Effector memory CD4-positive, alpha-beta T cell (primary cell): ENCODE measurements around the gene MRPL14.

ENCODE experiments used
- DNase-seq, 3 donors: peaks; one replicate each; pipeline ENCODE4 v3.0.0-alpha.2; 2020
- H3K27ac ChIP-seq: 2 replicates; pipeline ENCODE4 v1.7.0; 2013; ENCODE audit warnings: mild to moderate bottlenecking, low read length, moderate library complexity; ENCODE audit not compliant: insufficient read depth, poor library complexity, severe bottlenecking
- H3K27me3 ChIP-seq: replicated peaks from 2 replicates; pipeline ENCODE4 v1.7.0; 2013; ENCODE audit warnings: mild to moderate bottlenecking, low read length; ENCODE audit not compliant: insufficient read depth, control insufficient read depth, poor library complexity, severe bottlenecking
- H3K36me3 ChIP-seq: 2 replicates; pipeline ENCODE4 v1.7.0; 2013; ENCODE audit warnings: mild to moderate bottlenecking, low read length, moderate library complexity; ENCODE audit not compliant: control insufficient read depth, insufficient read depth
- H3K4me1 ChIP-seq: 2 replicates; pipeline ENCODE4 v1.7.0; 2013; ENCODE audit warnings: low read length, mild to moderate bottlenecking; ENCODE audit not compliant: control insufficient read depth, insufficient read depth, poor library complexity, severe bottlenecking
- H3K4me3 ChIP-seq: 2 replicates; pipeline ENCODE4 v1.7.0; 2013; ENCODE audit warnings: low read length, low read depth, mild to moderate bottlenecking; ENCODE audit not compliant: insufficient read depth, poor library complexity, severe bottlenecking
- H3K9me3 ChIP-seq: 2 replicates; pipeline ENCODE4 v1.7.0; 2013; ENCODE audit warnings: mild to moderate bottlenecking, low read length, moderate library complexity; ENCODE audit not compliant: control insufficient read depth

MRPL14 gene

DNA sequence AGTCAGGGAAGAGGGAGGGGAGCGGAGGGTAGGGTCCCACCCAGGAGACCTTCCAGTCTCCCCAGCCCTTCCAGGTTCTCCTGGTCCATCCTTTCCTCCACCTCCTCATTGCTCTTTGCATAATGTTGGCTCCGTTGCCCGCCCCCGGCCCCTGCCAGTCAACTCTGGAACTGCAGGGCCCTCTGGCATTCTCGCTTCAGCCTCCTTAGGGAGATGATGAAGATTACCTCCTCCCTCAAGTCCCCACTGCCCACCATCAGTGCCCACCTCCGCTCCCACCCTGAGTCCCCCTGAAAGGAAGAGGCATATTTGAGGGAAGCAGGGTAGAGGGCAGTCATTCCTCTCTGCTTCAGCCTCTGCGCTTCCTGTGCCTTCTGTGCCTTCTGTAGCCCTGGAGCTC is 8.6 kb upstream of the MRPL14 start:
- peaks cover 9% of the 10 kb centered on the region for H3K36me3 ChIP-seq
- H3K27ac ChIP-seq, result no peak overlapping the region
- H3K4me3 ChIP-seq, result no peak overlapping the region
- H3K4me1 ChIP-seq, result no peaks in the 10 kb centered on the region
- DNase-seq, result no peak
- no peaks in the 10 kb centered on the region for H3K27me3 ChIP-seq
- H3K9me3 ChIP-seq, result no peaks in the 10 kb centered on the region

DNA sequence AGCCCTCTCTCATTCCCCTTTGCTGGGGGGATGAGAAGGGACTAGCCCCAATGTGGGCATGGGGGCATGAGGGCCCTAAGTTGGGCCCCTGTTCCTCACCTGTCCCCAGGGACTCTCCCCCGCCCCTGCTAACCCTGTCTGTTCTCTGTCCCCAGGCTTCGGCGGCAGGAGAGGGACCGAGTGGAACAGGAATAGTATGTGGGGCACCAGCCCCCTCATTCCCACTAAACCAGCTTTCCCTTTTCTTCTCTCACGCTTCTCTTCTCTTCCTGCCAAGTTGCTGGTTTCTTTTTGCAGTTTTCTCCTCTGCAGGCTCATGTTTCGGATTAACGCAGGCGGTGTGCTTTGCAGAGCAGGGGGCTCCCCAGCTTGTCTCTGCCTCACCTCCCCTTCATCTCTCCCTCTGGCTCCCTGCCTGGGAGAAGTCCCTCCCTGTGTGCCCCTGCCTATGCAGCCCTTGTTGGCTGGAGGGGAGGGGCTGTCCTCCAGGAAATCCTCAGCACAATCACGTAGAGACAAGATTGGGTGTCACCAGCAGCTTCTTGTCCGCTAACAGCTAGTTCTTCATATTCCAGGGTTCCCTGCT is 8.0 kb upstream of the MRPL14 start:
- Histone ChIP-seq H3K27ac (no peak overlapping the region), H3K27me3 (no peaks in the 10 kb centered on the region), H3K4me3 (no peak overlapping the region), H3K36me3 (peaks cover 4% of the 10 kb centered on the region), H3K9me3 (no peaks in the 10 kb centered on the region), H3K4me1 (no peaks in the 10 kb centered on the region)
- no peak for DNase-seq

DNA sequence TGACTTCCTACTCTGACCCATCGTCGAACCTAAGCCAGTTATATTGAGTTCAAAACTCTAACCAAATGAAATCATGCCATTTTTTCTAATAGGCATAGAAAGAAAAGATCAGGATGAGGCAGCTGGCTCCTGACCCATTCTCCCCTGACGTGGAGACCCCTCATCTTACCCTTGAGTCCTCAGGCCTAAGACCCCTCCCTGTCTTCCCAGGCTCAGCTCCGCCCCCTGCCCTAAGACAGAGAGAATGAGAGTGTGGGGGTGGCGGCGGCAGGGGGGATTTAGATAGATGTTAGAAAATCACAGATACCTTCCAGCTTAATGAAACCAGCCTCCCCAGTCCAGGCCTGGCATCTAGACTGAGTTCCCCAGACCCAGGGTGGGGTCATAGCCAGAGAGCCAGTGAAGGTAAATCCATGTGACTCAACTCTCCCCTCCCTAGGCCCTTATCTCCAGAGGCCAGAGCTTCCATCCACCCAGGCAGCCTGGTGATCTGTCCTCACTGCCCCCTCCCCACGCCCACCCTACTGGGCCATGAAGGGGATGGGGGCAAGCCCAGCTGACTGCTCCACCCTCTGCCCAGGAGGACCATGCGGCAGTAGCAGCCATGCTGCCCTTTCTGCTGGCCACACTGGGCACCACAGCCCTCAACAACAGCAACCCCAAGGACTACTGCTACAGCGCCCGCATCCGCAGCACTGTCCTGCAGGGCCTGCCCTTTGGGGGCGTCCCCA is 6.9 kb upstream of the MRPL14 start:
- Histone ChIP-seq H3K4me1 (no peaks in the 10 kb centered on the region), H3K27me3 (no peaks in the 10 kb centered on the region), H3K36me3 (no peaks in the 10 kb centered on the region), H3K4me3 (no peak overlapping the region), H3K9me3 (no peaks in the 10 kb centered on the region), H3K27ac (no peak overlapping the region)
- no peak for DNase-seq

DNA sequence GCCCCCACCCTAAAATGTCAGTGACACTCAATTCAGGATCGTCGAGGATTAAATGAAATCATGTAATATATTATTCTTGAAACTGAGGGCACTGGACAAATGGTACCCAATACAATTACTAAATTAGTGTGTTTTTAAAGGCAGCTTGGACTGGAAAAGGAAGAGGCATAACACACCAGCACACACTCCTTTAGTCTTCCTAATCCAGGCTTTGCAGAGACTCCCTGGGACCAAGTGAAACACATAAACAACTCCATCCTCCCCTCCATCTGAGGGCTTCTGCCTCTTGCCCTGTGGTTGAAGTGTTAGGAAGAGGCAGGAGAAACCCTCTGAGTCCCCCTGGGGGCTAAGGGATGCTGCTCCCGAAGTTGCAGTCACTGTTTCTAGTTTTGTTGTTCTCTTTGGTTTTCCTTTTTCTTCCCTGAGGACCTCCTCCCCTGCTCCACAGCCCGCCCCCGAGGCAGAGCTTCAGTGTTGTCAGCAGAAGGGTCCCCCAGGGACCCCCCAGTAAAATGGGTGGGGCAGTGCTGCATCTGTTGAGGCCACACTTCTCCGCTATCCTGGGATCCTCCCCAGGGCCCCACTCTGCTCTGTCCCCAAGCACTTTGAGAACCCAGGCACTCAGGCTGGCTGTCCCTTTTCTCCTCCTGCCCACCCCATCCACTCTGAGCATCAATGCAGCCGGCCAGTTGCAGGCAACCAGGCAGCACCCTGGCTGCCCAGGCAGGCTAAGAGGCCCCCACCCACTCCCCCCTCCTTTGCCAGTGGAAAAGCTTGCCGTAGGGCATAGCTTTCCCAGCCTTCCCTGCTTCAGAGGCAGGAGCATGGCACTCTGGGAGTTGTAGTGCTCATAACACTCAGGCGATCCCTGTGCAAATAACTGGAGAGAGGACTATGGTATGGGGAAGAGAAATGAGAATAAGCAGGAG is 6.0 kb upstream of the MRPL14 start:
- Histone ChIP-seq H3K36me3 (no peaks in the 10 kb centered on the region), H3K27ac (no peak overlapping the region), H3K27me3 (no peaks in the 10 kb centered on the region), H3K4me3 (no peak overlapping the region), H3K4me1 (peaks cover 4% of the 10 kb centered on the region), H3K9me3 (no peaks in the 10 kb centered on the region)
- DNase-seq, result no peak

DNA sequence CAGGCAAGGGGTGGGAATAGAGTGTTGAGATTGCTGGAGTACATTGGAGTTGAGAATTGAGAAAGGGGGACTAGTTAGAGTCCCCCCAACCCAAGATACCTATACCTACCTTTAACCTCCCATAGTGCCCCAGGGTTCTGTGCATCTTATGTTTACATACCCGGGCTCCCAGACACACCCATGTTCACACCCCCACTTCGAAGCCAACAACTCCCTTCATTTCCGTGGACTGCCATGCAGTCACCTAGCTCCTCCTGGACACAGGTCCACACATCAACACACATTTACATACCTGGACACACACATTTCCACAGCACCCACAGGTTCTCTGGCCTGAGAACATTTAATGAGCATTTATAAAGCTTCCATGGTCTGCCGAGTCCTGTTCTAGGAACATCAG is 5.2 kb upstream of the MRPL14 start:
- H3K4me1 ChIP-seq, result peaks cover 9% of the 10 kb centered on the region
- no peak overlapping the region for H3K27ac ChIP-seq
- no peaks in the 10 kb centered on the region for H3K9me3 ChIP-seq
- H3K4me3 ChIP-seq, result no peak overlapping the region
- H3K36me3 ChIP-seq, result no peaks in the 10 kb centered on the region
- no peak for DNase-seq
- no peaks in the 10 kb centered on the region for H3K27me3 ChIP-seq

DNA sequence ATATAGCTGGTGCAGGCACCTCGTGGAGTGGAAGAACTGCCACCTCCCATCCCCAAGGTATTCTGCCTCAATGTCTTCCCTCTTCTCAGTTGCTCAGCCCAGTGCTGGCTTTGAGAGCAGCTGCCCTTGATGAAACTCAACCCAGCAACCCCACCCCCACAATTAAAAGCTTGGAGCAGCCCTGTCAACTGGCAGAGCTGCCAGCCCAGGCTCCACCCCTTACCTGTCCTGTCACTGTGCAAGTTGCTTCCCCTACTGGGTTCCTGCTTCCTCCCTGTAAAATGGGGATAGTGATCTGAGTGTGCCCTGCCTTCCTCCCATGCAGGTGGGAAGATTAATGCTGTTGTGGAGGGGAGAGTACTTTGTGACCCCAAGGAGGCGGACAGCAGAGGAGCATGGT is 4.6 kb upstream of the MRPL14 start:
- H3K27me3 ChIP-seq, result no peaks in the 10 kb centered on the region
- DNase-seq, result no peak
- H3K27ac ChIP-seq, result no peak overlapping the region
- no peak overlapping the region for H3K4me3 ChIP-seq
- peaks cover 9% of the 10 kb centered on the region for H3K4me1 ChIP-seq
- H3K9me3 ChIP-seq, result no peaks in the 10 kb centered on the region
- no peaks in the 10 kb centered on the region for H3K36me3 ChIP-seq

DNA sequence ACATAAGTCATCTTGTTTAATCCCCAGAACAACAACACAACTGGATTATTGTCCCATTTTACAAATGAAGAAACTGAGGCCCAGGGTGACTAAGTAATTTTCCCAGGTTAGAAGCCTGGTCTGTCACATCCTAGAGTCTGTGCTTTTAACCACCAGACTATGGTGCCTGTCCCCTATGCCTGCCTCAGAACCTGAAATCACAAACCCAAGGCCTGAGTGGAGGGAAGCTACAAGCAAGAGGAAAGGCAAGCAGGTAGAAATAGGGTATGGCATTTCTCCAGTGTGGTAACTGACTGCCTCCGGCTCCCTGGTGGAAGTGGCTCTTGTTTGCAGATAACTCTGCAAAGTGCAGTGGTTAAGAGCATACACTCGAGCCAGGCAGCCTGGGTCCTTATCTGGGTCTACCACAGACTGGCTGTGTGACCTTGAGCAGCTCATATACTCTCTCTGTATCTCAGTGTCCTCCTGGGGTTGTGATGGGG is 2.6 kb upstream of the MRPL14 start:
- H3K9me3 ChIP-seq, result no peaks in the 10 kb centered on the region
- H3K27ac ChIP-seq, result no peak overlapping the region
- H3K4me1 ChIP-seq, result peaks cover 25% of the 10 kb centered on the region
- H3K27me3 ChIP-seq, result no peaks in the 10 kb centered on the region
- DNase-seq, result no peak
- H3K36me3 ChIP-seq, result no peaks in the 10 kb centered on the region
- H3K4me3 ChIP-seq, result no peak overlapping the region

DNA sequence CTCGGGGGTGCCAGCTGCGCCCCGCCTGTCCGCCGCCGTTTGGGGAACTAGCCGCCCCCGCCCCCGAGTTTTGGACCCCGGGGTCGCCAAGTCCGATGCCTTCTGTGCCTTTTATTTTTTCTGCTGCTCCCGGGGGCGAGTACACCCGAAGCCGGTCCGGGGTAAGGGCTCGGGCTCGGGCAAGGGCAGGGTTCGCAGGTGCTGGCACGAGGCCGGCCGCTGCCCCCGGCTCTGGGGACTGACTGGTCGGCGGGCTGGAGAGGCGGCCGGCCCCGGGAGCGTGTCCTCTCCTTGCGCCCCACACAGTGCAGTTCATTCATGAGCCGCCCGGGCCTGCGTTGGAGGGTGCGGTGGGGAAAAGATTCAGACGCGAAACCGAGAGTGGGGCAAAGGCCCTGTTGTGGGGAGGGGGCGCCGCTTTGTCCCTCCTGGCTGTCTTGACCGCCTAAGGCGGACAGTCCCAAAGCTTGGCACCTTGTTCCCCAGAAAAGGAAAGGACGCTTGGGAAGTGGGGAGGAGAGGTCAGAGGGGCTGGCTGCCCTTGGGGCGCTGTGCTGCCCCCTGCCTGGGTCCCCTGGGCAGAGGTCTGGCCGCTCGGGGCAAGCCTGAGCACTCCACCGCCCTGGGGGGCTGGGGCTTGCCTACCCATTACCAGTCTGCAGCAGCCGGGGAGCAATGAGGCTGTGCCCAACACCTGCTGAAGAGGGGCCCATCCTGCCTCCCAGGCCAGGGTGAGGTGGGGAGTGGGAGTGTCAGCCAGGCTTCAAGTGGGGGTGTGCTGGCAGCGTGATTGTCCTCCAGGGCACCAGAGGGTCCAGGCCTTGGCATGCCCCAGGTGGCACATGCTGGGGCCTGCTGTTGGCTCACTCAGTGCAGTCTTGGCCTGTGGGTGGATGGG is 1.0 kb upstream of the MRPL14 start:
- peak overlapping the region; percentile 56 for H3K27ac ChIP-seq
- H3K4me3 ChIP-seq, result peak overlapping the region; percentile 94

DNA sequence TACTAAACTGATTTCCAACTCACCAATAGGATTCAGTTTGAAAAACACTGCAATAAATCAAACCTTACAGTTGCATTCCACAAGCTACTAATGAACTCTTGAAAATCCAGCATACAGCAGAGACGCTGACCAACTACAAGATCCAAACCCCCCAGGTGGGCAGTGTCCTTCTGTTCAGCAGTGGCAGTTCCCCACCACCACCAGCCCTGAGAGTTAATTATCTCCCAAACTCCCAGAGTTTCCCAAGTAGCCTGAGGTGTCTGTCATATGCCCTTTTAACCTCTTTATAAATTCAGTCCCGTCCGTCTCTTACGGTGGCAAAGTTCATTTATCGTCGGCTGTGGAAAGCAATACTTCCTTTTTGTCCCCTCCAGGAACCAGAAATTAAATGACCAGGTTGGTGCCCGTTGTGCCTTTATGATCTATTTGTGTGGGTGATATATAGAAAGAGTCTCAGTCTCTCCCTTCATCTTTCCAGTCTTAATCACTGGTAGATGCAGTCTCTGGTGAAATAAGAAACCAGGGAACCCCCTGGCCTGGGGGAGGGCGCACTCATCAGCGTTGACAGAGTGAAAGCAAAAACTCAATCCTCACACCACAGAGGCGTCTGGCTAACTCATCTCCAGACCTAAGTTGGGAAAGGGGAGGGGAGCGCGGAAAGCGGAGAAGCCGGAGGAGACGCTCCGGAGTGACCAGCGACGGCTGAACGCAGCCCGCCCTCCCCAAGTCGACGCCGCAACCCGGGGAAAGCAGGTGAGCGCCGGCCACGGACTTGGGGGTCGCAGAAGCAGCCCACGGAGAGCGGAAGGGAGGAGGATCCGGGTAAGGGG is 717 bp downstream of the MRPL14 start:
- no peaks in the 10 kb centered on the region for H3K36me3 ChIP-seq
- no peaks in the 10 kb centered on the region for H3K9me3 ChIP-seq
- DNase-seq, result peak; percentile 44 to 57 (median 56)
- H3K27me3 ChIP-seq, result no peaks in the 10 kb centered on the region
- peaks cover 53% of the 10 kb centered on the region for H3K4me1 ChIP-seq
- peak overlapping the region; percentile 81 for H3K4me3 ChIP-seq
- H3K27ac ChIP-seq, result peak overlapping the region; percentile 95

More for the DNA sequence above, 1.0 kb upstream of the MRPL14 start:
- Histone ChIP-seq H3K9me3 (no peaks in the 10 kb centered on the region), H3K27me3 (no peaks in the 10 kb centered on the region), H3K36me3 (no peaks in the 10 kb centered on the region), H3K4me1 (peaks cover 41% of the 10 kb centered on the region)
- no peak for DNase-seq
